ENCODE measurements around the gene LDLRAD4.

Gene LDLRAD4

DNA sequence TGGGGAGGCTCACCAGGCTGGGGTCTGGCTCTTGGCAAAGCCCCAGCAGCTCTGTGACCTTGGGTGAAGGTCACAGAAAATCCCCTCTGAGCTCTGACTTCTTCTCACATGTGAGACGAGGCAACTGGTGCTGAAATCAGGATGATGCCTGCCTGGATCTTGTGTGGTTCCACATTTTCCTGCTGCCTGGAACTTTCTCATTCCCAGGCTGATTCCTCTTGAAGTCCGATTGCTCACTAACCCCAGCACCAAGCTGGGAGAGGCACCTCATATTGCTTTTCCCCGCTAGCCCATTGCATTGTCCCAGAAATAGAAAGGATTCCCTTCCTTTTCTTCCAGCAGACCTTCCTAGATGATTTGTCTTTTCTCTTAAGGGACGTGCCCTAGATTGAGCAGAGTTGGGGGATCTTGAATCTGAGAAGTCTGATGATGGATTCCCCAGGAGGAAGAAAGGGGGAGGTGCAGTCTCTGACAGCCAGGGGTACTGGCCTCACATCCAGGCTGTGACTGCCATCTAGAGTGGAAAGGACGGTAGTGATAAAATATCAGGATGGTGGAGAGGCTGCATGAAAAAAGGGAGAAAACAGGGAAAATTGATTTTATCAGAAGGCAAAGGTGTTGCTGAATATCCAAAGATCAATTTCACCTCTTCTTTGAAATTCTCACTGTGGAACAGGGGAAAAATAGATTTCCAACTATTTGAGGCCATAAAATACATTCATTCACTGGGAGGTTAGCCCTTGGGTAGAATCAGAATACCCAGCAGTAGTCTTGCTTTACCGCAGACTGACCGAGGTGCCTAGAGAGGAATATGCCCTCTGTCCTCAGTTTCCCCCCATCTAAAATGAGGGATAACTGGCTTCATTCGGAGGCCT is 411.5 kb downstream of the LDLRAD4 start:
- CTCF ChIA-PET = interaction anchor here (0.8 to 3.6 kb wide), 15 partner anchors 9 to 471 kb away, joined by 3 to 67 read pairs (median 4); partner anchors contain the start of gene LDLRAD4
- no peaks in the 10 kb centered on the region for H3K27me3 Mint-ChIP-seq
- H3K27ac Mint-ChIP-seq = no peak overlapping the region
- no peak overlapping the region for H3K4me3 Mint-ChIP-seq
- peak; percentile 68 for DNase-seq
- H3K4me1 Mint-ChIP-seq = peaks cover 13% of the 10 kb centered on the region
- peaks cover 6% of the 10 kb centered on the region for H3K36me3 Mint-ChIP-seq
- H3K9me3 Mint-ChIP-seq = peaks cover 2% of the 10 kb centered on the region

DNA sequence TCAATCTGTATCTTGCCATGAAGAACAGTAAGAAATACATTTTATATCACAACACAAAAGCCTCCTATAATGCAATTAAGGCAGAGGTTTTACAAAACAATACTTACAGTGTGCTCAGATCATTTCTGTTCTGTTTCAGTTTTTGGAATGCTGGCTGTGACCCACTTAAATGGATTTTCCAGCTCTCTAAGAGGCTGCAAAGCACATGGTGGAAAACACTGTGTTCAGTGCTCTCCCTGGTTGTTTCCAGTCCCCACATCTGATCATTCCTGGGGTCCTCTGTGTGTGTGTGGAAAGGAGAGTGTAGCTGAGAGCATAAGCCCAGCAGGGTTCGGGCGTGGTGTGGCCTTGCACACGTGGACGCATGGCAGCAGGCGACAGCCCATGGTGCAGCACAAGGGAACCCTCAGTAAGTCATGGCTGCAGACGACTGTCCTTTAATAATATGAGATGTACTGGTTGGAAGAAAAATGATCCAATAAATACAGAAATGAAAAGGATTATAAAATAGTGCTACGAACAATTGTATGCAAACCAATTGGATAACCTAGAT is 412.2 kb downstream of the LDLRAD4 start:
- peaks cover 13% of the 10 kb centered on the region for H3K4me1 Mint-ChIP-seq
- peaks cover 2% of the 10 kb centered on the region for H3K9me3 Mint-ChIP-seq
- H3K27me3 Mint-ChIP-seq = no peaks in the 10 kb centered on the region
- CTCF ChIA-PET = interaction anchor here (3.3 to 3.6 kb wide), 2 partner anchors 72 to 414 kb away, joined by 29 to 67 read pairs; no protein-coding TSS in a partner anchor
- peaks cover 6% of the 10 kb centered on the region for H3K36me3 Mint-ChIP-seq
- no peak overlapping the region for H3K4me3 Mint-ChIP-seq
- DNase-seq = no peak
- H3K27ac Mint-ChIP-seq = no peak overlapping the region

DNA sequence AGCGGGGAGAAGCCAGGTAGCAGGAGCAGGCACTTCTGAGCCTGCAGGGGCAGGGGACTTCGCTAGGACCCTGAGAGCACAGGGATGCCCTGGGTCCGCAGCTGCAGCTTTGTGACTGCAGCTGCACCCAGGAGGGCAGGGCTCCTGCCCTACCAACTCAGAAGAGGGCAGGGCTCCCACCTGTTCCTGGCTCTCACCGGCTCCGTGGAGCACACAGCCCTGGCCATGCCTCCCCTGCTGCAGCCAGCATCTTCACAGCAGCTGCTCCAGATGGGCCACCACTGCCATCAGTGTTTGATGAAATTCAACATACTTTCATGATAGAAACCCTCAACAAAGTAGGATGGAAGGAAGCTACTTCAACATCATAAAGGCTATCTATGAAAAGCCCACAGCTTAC is 415.1 kb downstream of the LDLRAD4 start:
- Mint-ChIP-seq H3K4me3 (no peak overlapping the region), H3K36me3 (peaks cover 3% of the 10 kb centered on the region), H3K27ac (no peak overlapping the region), H3K27me3 (no peaks in the 10 kb centered on the region), H3K4me1 (peaks cover 5% of the 10 kb centered on the region), H3K9me3 (peaks cover 2% of the 10 kb centered on the region)
- CTCF ChIA-PET = interaction anchor here (1.1 to 2.3 kb wide), 4 partner anchors 11 to 417 kb away, joined by 3 to 9 read pairs (median 6); no protein-coding TSS in a partner anchor
- DNase-seq = no peak

DNA sequence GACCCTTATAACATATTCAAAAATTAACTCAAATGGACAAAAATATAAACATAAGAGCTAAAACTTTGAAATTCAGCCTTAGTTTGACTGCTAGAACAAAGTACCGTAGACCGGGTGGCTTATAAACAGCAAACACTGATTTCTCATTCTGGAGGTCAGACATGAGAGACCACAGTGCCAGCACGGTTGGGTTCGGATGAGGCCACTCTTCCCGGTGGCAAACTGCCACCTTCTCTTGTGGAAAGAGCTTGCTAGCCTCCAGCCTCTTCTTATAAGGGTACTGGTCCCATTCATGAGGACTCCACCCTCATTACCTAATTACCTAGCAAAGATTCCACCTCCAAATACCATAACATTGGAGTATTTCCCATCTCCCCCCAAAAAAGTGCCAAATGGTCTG is 416.5 kb downstream of the LDLRAD4 start:
- peaks cover 3% of the 10 kb centered on the region for H3K4me1 Mint-ChIP-seq
- CTCF ChIA-PET = interaction anchor here (1.4 kb wide), 1 partner anchor 76 kb away, joined by 4 read pairs; no protein-coding TSS in a partner anchor
- H3K27ac Mint-ChIP-seq = no peak overlapping the region
- H3K27me3 Mint-ChIP-seq = no peaks in the 10 kb centered on the region
- DNase-seq = no peak
- no peak overlapping the region for H3K4me3 Mint-ChIP-seq
- H3K9me3 Mint-ChIP-seq = peaks cover 2% of the 10 kb centered on the region
- H3K36me3 Mint-ChIP-seq = peaks cover 2% of the 10 kb centered on the region

DNA sequence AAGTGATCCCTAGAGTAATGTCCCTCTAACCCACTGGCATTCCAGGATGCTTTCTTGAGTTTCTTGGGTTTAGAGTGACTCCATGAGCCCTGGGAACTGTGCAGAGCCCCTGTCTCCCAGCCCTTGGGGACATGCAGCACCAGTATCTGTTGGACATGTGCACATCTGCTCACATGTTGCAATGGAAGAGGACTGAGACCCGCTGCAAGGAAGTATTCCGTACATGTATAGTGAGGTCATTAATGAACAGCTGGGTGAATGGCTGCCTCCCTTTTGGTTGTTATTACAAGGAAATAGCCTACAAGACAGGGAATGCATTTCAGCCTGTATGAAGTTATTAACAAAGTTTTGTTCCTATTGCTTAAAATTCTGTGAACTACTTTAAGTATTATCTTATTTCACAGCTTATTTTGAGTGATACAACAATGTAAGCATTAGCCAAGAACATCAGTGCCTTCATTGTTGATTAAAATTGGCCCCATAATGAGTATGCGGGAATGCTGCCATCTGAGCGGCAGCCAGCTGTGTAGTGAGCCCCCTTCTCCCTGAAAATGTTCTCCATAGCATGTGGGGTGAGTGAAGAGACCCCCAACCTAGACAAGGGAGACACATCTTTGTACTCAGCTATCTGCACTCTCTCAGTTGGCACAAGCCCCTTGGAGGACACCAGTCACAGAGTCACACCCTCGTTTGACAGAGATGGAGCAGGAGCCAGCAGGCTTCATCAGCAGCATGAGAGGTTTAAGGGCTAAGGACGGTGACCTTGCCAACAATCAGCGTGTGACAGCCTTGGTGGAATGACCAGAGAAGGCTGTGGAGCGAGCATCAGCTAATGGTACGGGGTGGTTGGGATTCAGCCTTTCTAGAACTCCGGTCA is 420.4 kb downstream of the LDLRAD4 start:
- Mint-ChIP-seq H3K36me3 (peaks cover 5% of the 10 kb centered on the region), H3K27me3 (no peaks in the 10 kb centered on the region), H3K4me1 (no peaks in the 10 kb centered on the region), H3K4me3 (no peak overlapping the region), H3K9me3 (peaks cover 4% of the 10 kb centered on the region), H3K27ac (no peak overlapping the region)
- no peak for DNase-seq
- CTCF ChIA-PET = interaction anchor here (1.0 kb wide), 1 partner anchor 9 kb away, joined by 4 read pairs; no protein-coding TSS in a partner anchor

DNA sequence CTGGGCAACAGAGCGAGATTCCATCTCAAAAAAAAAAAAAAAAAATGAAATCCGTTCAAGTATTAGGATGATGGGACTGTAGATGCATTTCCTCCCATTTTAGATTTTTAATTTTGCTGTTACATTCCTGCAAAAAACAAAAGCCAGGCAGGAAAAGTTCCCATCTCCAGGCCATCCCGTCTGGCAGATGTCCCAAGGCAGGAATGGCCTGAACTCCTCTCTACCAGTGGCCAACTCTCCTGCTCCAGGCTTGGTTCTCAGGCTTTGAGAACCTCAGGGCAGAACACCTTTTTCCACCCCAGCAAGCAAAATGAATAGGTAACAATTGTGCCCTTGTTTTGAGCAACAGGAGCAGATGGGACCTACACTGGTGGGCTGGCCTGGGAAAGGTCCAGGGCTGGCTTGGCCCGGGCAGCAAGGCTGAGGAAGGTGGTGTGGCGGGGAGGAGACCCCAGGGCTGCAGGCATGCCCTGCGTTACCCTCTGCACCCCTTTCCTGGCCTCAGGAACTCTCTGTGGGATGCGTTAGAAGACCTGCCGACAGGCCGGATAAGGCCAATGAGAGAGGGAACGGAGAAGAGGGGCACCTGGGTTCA is 421.8 kb downstream of the LDLRAD4 start:
- H3K27me3 Mint-ChIP-seq = no peaks in the 10 kb centered on the region
- no peak overlapping the region for H3K27ac Mint-ChIP-seq
- H3K36me3 Mint-ChIP-seq = peaks cover 12% of the 10 kb centered on the region
- no peaks in the 10 kb centered on the region for H3K4me1 Mint-ChIP-seq
- CTCF ChIA-PET = no interaction called here
- peaks cover 4% of the 10 kb centered on the region for H3K9me3 Mint-ChIP-seq
- no peak overlapping the region for H3K4me3 Mint-ChIP-seq
- DNase-seq = no peak

DNA sequence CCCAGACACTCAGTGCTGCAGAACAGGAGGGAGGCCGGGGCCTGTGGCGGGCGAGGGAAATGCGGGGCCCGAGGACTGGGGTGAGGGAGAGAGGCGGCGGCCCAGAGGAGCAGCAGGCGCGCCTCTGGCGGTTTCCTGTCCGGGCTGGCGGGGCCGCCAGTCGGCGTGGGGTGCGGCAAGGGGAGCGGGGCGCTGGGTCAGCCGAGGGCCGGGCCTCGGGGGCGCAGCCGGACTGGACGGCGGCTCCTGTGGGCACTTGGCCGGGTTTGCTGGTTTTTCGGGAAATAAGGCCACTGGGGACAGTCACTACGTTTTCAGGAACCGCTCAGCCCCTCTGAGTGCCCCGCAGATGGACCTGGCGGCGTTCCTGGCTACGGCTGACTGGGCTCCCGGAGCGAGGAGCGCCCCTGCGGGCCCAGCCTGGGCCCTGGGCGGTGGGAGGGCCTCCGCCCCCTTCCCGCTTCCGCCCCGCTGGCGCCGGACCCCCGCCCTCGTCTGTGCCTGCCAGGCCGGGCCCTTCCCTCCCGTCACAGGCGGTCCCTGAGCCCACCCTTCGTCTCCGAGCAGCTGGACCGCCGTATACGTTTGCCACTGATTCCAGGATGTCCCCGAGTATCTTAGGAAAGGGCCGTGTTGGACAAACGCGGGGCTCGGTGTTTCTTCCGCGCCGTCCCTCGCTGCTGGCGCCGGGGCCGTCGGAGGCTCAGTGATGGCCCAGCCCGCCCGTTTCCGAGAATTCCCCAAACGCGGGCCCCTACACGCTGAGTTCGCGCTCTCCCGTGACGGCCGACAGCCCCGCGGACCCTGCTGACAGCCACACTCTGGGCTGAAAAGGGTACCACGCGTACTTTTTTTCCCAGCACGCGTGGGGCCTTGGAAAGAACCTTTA is 423.2 kb downstream of the LDLRAD4 start:
- H3K4me1 Mint-ChIP-seq = no peaks in the 10 kb centered on the region
- peaks cover 4% of the 10 kb centered on the region for H3K9me3 Mint-ChIP-seq
- CTCF ChIA-PET = no interaction called here
- no peak overlapping the region for H3K27ac Mint-ChIP-seq
- H3K4me3 Mint-ChIP-seq = no peak overlapping the region
- H3K27me3 Mint-ChIP-seq = no peaks in the 10 kb centered on the region
- DNase-seq = no peak
- H3K36me3 Mint-ChIP-seq = peaks cover 15% of the 10 kb centered on the region

DNA sequence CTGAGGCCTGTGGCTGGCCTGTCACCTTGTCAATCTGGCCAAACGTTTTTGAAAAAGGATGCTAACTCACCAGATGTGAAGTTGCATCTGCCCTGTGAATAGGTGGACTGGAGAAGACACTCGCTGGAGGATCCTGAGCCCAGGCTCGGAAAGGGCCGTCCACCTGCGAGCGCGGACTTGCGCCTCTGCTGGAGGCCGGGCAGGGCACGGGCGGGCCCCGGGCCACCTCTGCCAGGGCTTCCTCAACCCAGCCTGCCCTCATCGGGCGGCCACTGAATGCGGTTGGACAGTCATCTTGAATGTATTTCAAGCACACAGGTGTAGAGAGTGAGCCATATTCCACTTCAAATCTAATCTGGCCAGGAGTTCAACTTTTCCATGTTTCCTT is 423.9 kb downstream of the LDLRAD4 start:
- Mint-ChIP-seq H3K27me3 (no peaks in the 10 kb centered on the region), H3K36me3 (peaks cover 15% of the 10 kb centered on the region), H3K27ac (no peak overlapping the region), H3K4me1 (no peaks in the 10 kb centered on the region), H3K9me3 (peaks cover 4% of the 10 kb centered on the region), H3K4me3 (no peak overlapping the region)
- CTCF ChIA-PET = no interaction called here
- no peak for DNase-seq

DNA sequence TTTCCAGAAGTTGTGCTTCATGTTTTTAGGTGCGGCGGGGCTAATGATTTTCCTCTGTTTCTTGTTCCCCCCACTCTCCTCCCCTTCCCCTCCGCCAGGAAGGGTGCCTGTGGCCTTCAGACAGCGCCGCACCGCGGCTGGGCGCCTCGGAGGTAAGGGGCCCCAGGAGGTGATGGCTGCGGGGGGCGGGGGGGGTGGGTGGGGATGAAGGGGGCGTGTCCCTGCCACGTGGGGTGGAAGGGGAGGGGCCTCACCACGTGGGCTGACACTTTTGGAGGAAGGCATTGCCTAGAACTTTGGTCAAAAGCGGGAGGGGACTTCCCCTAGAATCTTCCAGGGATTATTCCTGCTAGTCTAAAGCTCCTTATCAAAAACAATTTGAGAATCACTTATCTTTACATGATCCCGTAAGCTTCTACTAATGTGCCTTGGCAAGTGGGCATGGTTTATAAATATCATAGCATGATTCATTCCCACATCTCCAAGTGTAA is 424.7 kb downstream of the LDLRAD4 start:
- no peaks in the 10 kb centered on the region for H3K27me3 Mint-ChIP-seq
- H3K9me3 Mint-ChIP-seq = peaks cover 4% of the 10 kb centered on the region
- no peak overlapping the region for H3K4me3 Mint-ChIP-seq
- H3K4me1 Mint-ChIP-seq = no peaks in the 10 kb centered on the region
- H3K36me3 Mint-ChIP-seq = peaks cover 15% of the 10 kb centered on the region
- CTCF ChIA-PET = no interaction called here
- no peak overlapping the region for H3K27ac Mint-ChIP-seq
- DNase-seq = no peak

DNA sequence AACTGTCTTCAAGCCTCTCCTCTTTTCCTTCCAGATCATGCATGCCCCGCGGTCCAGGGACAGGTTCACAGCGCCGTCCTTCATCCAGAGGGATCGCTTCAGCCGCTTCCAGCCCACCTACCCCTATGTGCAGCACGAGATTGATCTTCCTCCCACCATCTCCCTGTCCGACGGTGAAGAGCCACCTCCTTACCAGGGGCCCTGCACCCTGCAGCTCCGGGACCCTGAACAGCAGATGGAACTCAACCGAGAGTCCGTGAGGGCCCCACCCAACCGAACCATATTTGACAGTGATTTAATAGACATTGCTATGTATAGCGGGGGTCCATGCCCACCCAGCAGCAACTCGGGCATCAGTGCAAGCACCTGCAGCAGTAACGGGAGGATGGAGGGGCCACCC is 426.5 kb downstream of the LDLRAD4 start:
- CTCF ChIA-PET = no interaction called here
- peaks cover 4% of the 10 kb centered on the region for H3K9me3 Mint-ChIP-seq
- H3K27me3 Mint-ChIP-seq = no peaks in the 10 kb centered on the region
- no peak for DNase-seq
- H3K4me1 Mint-ChIP-seq = no peaks in the 10 kb centered on the region
- H3K27ac Mint-ChIP-seq = no peak overlapping the region
- peaks cover 15% of the 10 kb centered on the region for H3K36me3 Mint-ChIP-seq
- H3K4me3 Mint-ChIP-seq = no peak overlapping the region

DNA sequence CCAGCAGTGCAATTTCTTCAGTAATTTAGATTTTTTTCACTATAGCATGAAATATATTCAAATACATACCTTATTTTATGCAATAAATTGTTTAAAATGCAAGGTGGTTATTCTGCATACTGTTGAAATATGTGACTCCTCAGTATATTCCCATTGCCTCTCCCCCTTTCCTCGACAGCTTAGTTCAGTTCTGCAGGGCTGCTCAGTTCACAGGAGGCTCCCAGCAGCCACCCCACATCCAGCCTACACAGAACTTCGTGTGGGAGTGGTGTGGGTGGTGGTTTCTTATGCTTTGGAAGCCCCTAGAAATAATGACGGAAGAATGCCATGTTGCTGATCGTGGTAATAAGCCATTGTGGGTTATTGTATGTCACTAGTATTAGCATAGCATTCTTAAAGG is 428.1 kb downstream of the LDLRAD4 start:
- H3K4me1 Mint-ChIP-seq = no peaks in the 10 kb centered on the region
- no peak for DNase-seq
- no peak overlapping the region for H3K4me3 Mint-ChIP-seq
- H3K27ac Mint-ChIP-seq = no peak overlapping the region
- no peaks in the 10 kb centered on the region for H3K9me3 Mint-ChIP-seq
- peaks cover 10% of the 10 kb centered on the region for H3K36me3 Mint-ChIP-seq
- CTCF ChIA-PET = no interaction called here
- H3K27me3 Mint-ChIP-seq = no peaks in the 10 kb centered on the region

DNA sequence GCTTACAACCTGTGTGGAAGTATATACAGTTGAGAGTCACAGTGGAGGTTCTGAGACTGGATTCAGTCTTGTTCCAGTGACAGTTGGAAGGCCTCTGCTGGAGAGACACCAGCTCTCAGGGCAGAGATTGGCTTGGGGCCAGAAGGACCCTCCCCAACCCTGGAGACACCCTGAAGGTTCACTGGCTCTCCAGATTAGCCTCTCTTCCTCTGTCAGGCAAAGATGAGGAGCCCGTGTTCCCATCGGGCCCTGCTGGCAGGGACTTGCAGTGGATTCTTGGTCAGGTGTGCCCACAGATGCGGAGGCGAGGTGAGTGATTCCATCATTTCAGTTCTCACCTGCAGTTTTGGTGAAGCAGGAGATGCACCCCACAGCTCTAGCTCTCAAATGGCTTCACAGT is 429.2 kb downstream of the LDLRAD4 start:
- no peaks in the 10 kb centered on the region for H3K4me1 Mint-ChIP-seq
- H3K27me3 Mint-ChIP-seq = no peaks in the 10 kb centered on the region
- CTCF ChIA-PET = no interaction called here
- H3K4me3 Mint-ChIP-seq = no peak overlapping the region
- no peak for DNase-seq
- H3K27ac Mint-ChIP-seq = no peak overlapping the region
- H3K9me3 Mint-ChIP-seq = no peaks in the 10 kb centered on the region
- H3K36me3 Mint-ChIP-seq = peaks cover 10% of the 10 kb centered on the region

Data from activated naive CD4-positive, alpha-beta T cell treated with anti-CD3 and anti-CD28 coated beads, Interleukin-2, amount 10 ng/mL, durations not matched to agents 7 days and 5 days (primary cell).